Activated CD8-positive, alpha-beta memory T cell treated with anti-CD3 and anti-CD28 coated beads, Interleukin-2, amount 50 U/mL, for 1 hour (primary cell): Measurements from ENCODE around the gene VPS13D.

ENCODE experiments used
- DNase-seq: peaks from one replicate; pipeline ENCODE4 v3.0.0-alpha.2; 2020; ENCODE audit errors: extremely low read depth

The VPS13D gene

GRCh38 chr1:12487520-12487919, 257.7 kb downstream of the VPS13D start:
- DNase-seq = no peak

GRCh38 chr1:12488666-12489354, 259.0 kb downstream of the VPS13D start:
- no peak for DNase-seq

- DNase-seq = no peak
These were observed 260.8 kb downstream of the VPS13D start for GRCh38 chr1:12490532-12491142.

- DNase-seq = no peak
These were observed 261.8 kb downstream of the VPS13D start for GRCh38 chr1:12491656-12492055.

GRCh38 chr1:12495725-12496124, 265.9 kb downstream of the VPS13D start:
- DNase-seq = no peak

- no peak for DNase-seq
These were observed 266.5 kb downstream of the VPS13D start for GRCh38 chr1:12496154-12496961.

GRCh38 chr1:12499539-12500240, 269.9 kb downstream of the VPS13D start:
- no peak for DNase-seq

- DNase-seq = no peak
These were observed 271.8 kb downstream of the VPS13D start for GRCh38 chr1:12501661-12502060.

GRCh38 chr1:12502336-12503109, 272.7 kb downstream of the VPS13D start:
- no peak for DNase-seq

GRCh38 chr1:12503709-12504108, 273.9 kb downstream of the VPS13D start:
- DNase-seq = no peak

GRCh38 chr1:12504601-12505000, 274.8 kb downstream of the VPS13D start:
- no peak for DNase-seq

GRCh38 chr1:12505231-12505630, 275.4 kb downstream of the VPS13D start:
- no peak for DNase-seq

- no peak for DNase-seq
These were observed 275.9 kb downstream of the VPS13D start for GRCh38 chr1:12505639-12506280.

GRCh38 chr1:12506281-12507280, 276.8 kb downstream of the VPS13D start:
- no peak for DNase-seq

GRCh38 chr1:12507631-12508030, 277.8 kb downstream of the VPS13D start:
- DNase-seq = no peak

- no peak for DNase-seq
These were observed 279.0 kb downstream of the VPS13D start for GRCh38 chr1:12508849-12509248.

GRCh38 chr1:12511128-12511484, 281.3 kb downstream of the VPS13D start:
- no peak for DNase-seq

GRCh38 chr1:12511516-12512468, 282.0 kb downstream of the VPS13D start:
- no peak for DNase-seq

GRCh38 chr1:12513181-12513580, 283.4 kb downstream of the VPS13D start:
- no peak for DNase-seq
